Neural cell (in vitro differentiated cells): ENCODE measurements around the gene ZNF507. TPM values are rescaled to one million over a fixed set of nuclear protein-coding genes. Genes with fewer than 3 reads are reported as not detected.

ENCODE experiments used
- H2AFZ ChIP-seq: fragments of 200-600, 300-800 bp; sonication (generic), shearing (Covaris generic); 2 replicates; pipeline ENCODE4 v1.6.0; 2014; ENCODE audit warnings: low read depth, mild to moderate bottlenecking, antibody characterized with exemption, low read length, moderate library complexity
- H3F3A ChIP-seq: fragments of 200-600 bp; shearing (Covaris generic); 2 replicates; pipeline ENCODE4 v1.6.1; 2016; ENCODE audit warnings: mild to moderate bottlenecking, moderate library complexity, mixed read lengths, antibody characterized with exemption, low read length; ENCODE audit not compliant: insufficient read depth, poor library complexity, severe bottlenecking
- H3K27ac ChIP-seq: fragments of 200-600, 300-800 bp; sonication (generic), shearing (Covaris generic); 2 replicates; pipeline ENCODE4 v1.5.1; 2014; ENCODE audit warnings: mild to moderate bottlenecking, low read length, moderate library complexity
- H3K27me3 ChIP-seq: fragments of 300-800, 200-600 bp; sonication (generic), shearing (Covaris generic); 2 replicates; pipeline ENCODE4 v1.6.0; 2014; ENCODE audit warnings: mild to moderate bottlenecking, low read depth, low read length, moderate library complexity; ENCODE audit not compliant: insufficient read depth
- H3K36me3 ChIP-seq: fragments of 300-800, 200-600 bp; sonication (generic), shearing (Covaris generic); 2 replicates; pipeline ENCODE4 v1.5.1; 2014; ENCODE audit warnings: mild to moderate bottlenecking, antibody characterized with exemption, low read length, moderate library complexity; ENCODE audit not compliant: insufficient read depth
- H3K4me2 ChIP-seq: fragments of 300-800, 200-600 bp; sonication (generic), shearing (Covaris generic); 2 replicates; pipeline ENCODE4 v1.6.0; 2014; ENCODE audit warnings: mild to moderate bottlenecking, low read length
- H3K4me3 ChIP-seq: fragments of 300-800, 200-600 bp; sonication (generic), shearing (Covaris generic); 2 replicates; pipeline ENCODE4 v1.5.1; 2014; ENCODE audit warnings: mild to moderate bottlenecking, low read length, moderate library complexity
- H3K79me2 ChIP-seq: fragments of 200-600 bp; shearing (Covaris generic); replicated peaks from 2 replicates; pipeline ENCODE4 v1.6.0; 2014; ENCODE audit warnings: mild to moderate bottlenecking, low read length, moderate library complexity; ENCODE audit not compliant: insufficient read depth
- H3K9ac ChIP-seq: fragments of 300-800, 200-600 bp; sonication (generic), shearing (Covaris generic); 2 replicates; pipeline ENCODE4 v1.6.1; 2016; ENCODE audit warnings: mild to moderate bottlenecking, low read length, mixed read lengths
- H3K9me2 ChIP-seq: fragments of 200-600 bp; shearing (Covaris generic); 2 replicates; pipeline ENCODE4 v1.6.1; 2016; ENCODE audit warnings: mild to moderate bottlenecking, low read length, mixed read lengths; ENCODE audit not compliant: insufficient read depth
- H3K9me3 ChIP-seq: fragments of 200-600, 300-800 bp; sonication (generic), shearing (Covaris generic); 2 replicates; pipeline ENCODE4 v1.6.1; 2016; ENCODE audit warnings: mild to moderate bottlenecking, mixed run types, low read length, moderate library complexity, mixed read lengths
- H4K20me1 ChIP-seq: fragments of 200-600 bp; shearing (Covaris generic); 2 replicates; pipeline ENCODE4 v1.6.1; 2016; ENCODE audit warnings: mild to moderate bottlenecking, mixed run types; ENCODE audit not compliant: insufficient read depth
- CTCF ChIP-seq: fragments of 450-650 bp; IDR thresholded peaks from 2 replicates; pipeline ENCODE4 v1.5.1; 2014; ENCODE audit warnings: antibody characterized with exemption, mild to moderate bottlenecking, moderate library complexity; ENCODE audit not compliant: poor library complexity, severe bottlenecking
- EP300 ChIP-seq: fragments of 450-650 bp; conservative IDR thresholded peaks from 2 replicates; pipeline ENCODE4 v1.6.1; 2014; ENCODE audit warnings: antibody characterized with exemption, mild to moderate bottlenecking, moderate library complexity; ENCODE audit not compliant: poor library complexity, severe bottlenecking
- EZH2 ChIP-seq: fragments of 200-600, 300-800 bp; shearing (Covaris generic), sonication (generic); IDR thresholded peaks from 2 replicates; pipeline ENCODE4 v1.6.1; 2014; ENCODE audit warnings: antibody characterized with exemption, low read length, borderline replicate concordance, mild to moderate bottlenecking; ENCODE audit not compliant: insufficient read depth, poor library complexity, severe bottlenecking
- MXI1 ChIP-seq: fragments of 450-650 bp; conservative IDR thresholded peaks from 2 replicates; pipeline ENCODE4 v1.6.1; 2014; ENCODE audit warnings: antibody characterized with exemption, mild to moderate bottlenecking; ENCODE audit not compliant: poor library complexity, severe bottlenecking
- POLR2AphosphoS5 ChIP-seq: IDR thresholded peaks from 2 replicates; pipeline ENCODE4 v1.6.1; 2012
- REST ChIP-seq: IDR thresholded peaks from 2 replicates; pipeline ENCODE4 v1.6.1; 2012; ENCODE audit warnings: borderline replicate concordance
- SMC3 ChIP-seq: fragments of 450-650 bp; conservative IDR thresholded peaks from 2 replicates; pipeline ENCODE4 v1.6.1; 2014; ENCODE audit warnings: antibody characterized with exemption, mild to moderate bottlenecking, moderate library complexity; ENCODE audit not compliant: poor library complexity
- TAF1 ChIP-seq: IDR thresholded peaks from 2 replicates; pipeline ENCODE4 v1.6.1; 2012; ENCODE audit warnings: low read depth
- polyA plus RNA-seq: library from polyadenylated mRNA; depleted of rRNA; stranded (reverse); fragments of >200 nt; gene quantifications from 2 replicates; pipeline ENCODE4 v1.2.3, GENCODE V29; 2014

ZNF507 gene
- polyA plus RNA-seq, 1 donor from 2014 or later = 9.9 TPM

- TF ChIP-seq REST (no peak), POLR2AphosphoS5 (no peak), TAF1 (peak; percentile 3)
- Histone ChIP-seq H3K4me3 (peak overlapping the region; percentile 94), H3K27ac (peak overlapping the region; percentile 83), H3K36me3 (peaks cover 5% of the 10 kb centered on the region), H3K9ac (peak overlapping the region; percentile 94), H3K9me3 (no peaks in the 10 kb centered on the region), H3K4me2 (peak overlapping the region; percentile 67), H3K9me2 (no peaks in the 10 kb centered on the region), H2AFZ (peak overlapping the region; percentile 89), H3K27me3 (no peaks in the 10 kb centered on the region), H3F3A (no peaks in the 10 kb centered on the region), H3K79me2 (peaks cover 10% of the 10 kb centered on the region), H4K20me1 (no peaks in the 10 kb centered on the region)
Measured at GRCh38 chr19:32404933-32405430, 59.6 kb downstream of the ZNF507 start.

- Histone ChIP-seq H3K27me3 (no peaks in the 10 kb centered on the region), H3F3A (no peaks in the 10 kb centered on the region), H3K9me3 (no peaks in the 10 kb centered on the region), H3K4me2 (peak within 1 kb of the TSS; percentile 67), H3K27ac (peak within 1 kb of the TSS; percentile 83), H3K79me2 (peaks cover 10% of the 10 kb centered on the region), H4K20me1 (no peaks in the 10 kb centered on the region), H2AFZ (peak within 1 kb of the TSS; percentile 89), H3K4me3 (peak within 1 kb of the TSS; percentile 94), H3K9me2 (no peaks in the 10 kb centered on the region), H3K36me3 (peaks cover 5% of the 10 kb centered on the region), H3K9ac (peak within 1 kb of the TSS; percentile 94)
- TF ChIP-seq CTCF = no peak
- TF ChIP-seq MXI1 = peak; percentile 78
- peak; percentile 27 for TF ChIP-seq SMC3
- TF ChIP-seq POLR2AphosphoS5 = peak; percentile 97
- TF ChIP-seq EZH2 = no peak
- peak; percentile 77 for TF ChIP-seq TAF1
- peak; percentile 63 for TF ChIP-seq REST
- peak; percentile 17 for TF ChIP-seq EP300
Measured at GRCh38 chr19:32405431-32406160, 60.2 kb downstream of the ZNF507 start, which contains the start of gene DPY19L3. TSS of gene DPY19L3 (plus strand) at chr19:32405770. CDS start at chr19:32408254, 2,484 bp downstream.
